Kidney epithelial cell (primary cell): ENCODE measurements around the gene MAP3K20. TPM values are rescaled to one million over a fixed set of nuclear protein-coding genes. Genes with fewer than 3 reads are reported as not detected.

Experiments
- DNase-seq: peaks from one replicate; pipeline ENCODE4 v3.0.0-alpha.2; 2010; ENCODE audit warnings: low read depth
- H3K27me3 ChIP-seq: 2 replicates; pipeline ENCODE4 v1.6.0; 2011; ENCODE audit warnings: low read length; ENCODE audit not compliant: control insufficient read depth, insufficient read depth
- H3K36me3 ChIP-seq: 2 replicates; pipeline ENCODE4 v1.5.1; 2011; ENCODE audit warnings: low read length; ENCODE audit not compliant: control insufficient read depth, insufficient read depth
- H3K4me3 ChIP-seq: 2 replicates; pipeline ENCODE4 v1.5.1; 2011; ENCODE audit warnings: low read depth, mild to moderate bottlenecking, control low read depth, low read length
- CTCF ChIP-seq: IDR thresholded peaks from 2 replicates; pipeline ENCODE4 v1.5.1; 2011; ENCODE audit warnings: mild to moderate bottlenecking, moderate library complexity, low read length, control low read depth, inconsistent platforms; ENCODE audit not compliant: insufficient read depth, poor library complexity, severe bottlenecking
- total RNA-seq: library from RNA; depleted of rRNA; stranded (reverse); fragments of >200 nt; gene quantifications from 2 replicates; pipeline ENCODE4 v1.2.3, GENCODE V29; 2015

MAP3K20 gene
- total RNA-seq, 1 donor from 2014 or later = 18.9 TPM

- no peaks in the 10 kb centered on the region for H3K27me3 ChIP-seq
- DNase-seq = no peak
- H3K36me3 ChIP-seq = no peaks in the 10 kb centered on the region
- no peak for TF ChIP-seq CTCF
- no peak overlapping the region for H3K4me3 ChIP-seq
These were observed 142.8 kb downstream of the MAP3K20 start for GRCh38 chr2:173218326-173219056.

GRCh38 chr2:173221132-173221695 lies 145.6 kb downstream of the MAP3K20 start:
- no peak for TF ChIP-seq CTCF
- Histone ChIP-seq H3K36me3 (no peaks in the 10 kb centered on the region), H3K27me3 (no peaks in the 10 kb centered on the region), H3K4me3 (no peak overlapping the region)
- DNase-seq = no peak

GRCh38 chr2:173221937-173222594 lies 146.4 kb downstream of the MAP3K20 start:
- no peak for DNase-seq
- Histone ChIP-seq H3K27me3 (no peaks in the 10 kb centered on the region), H3K36me3 (no peaks in the 10 kb centered on the region), H3K4me3 (no peak overlapping the region)
- no peak for TF ChIP-seq CTCF

- Histone ChIP-seq H3K27me3 (no peaks in the 10 kb centered on the region), H3K36me3 (no peaks in the 10 kb centered on the region), H3K4me3 (no peak overlapping the region)
- no peak for DNase-seq
- TF ChIP-seq CTCF = no peak
These were observed 148.2 kb downstream of the MAP3K20 start for GRCh38 chr2:173223871-173224270.

GRCh38 chr2:173226899-173227698 lies 151.5 kb downstream of the MAP3K20 start:
- Histone ChIP-seq H3K4me3 (no peak overlapping the region), H3K27me3 (no peaks in the 10 kb centered on the region), H3K36me3 (no peaks in the 10 kb centered on the region)
- TF ChIP-seq CTCF = no peak
- no peak for DNase-seq
